Left hindlimb (tissue), 1 donor: ENCODE results near the gene VKORC1L1.
"Not testable (repeated sequence)": the region's sequence is repeated elsewhere in the genome, so short reads cannot be mapped to it uniquely, and the experiment has no call there.

ENCODE experiments used
- DNase-seq: peaks from one replicate; pipeline ENCODE4 v3.0.0-alpha.2; 2018

VKORC1L1 gene

DNA sequence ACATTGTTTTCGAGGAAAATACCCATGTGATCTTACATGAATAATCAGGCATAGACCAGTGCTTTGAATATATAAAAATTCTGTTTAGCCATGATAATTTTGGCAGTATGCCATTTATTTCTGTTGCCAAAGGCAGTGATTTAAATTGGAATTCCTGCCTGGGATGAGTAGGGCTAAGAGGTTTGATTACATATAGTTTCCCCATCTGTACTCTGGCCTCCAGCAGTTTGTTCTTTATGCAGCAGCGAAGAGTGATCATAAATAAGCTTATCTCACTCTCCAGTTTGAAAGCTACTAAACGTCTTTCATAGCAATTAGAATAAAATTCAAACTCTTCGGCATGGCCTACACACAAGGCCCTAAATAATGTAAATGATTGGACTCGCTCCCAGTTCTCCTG is 72.9 kb downstream of the VKORC1L1 start:
- not testable (repeated sequence) for DNase-seq

DNA sequence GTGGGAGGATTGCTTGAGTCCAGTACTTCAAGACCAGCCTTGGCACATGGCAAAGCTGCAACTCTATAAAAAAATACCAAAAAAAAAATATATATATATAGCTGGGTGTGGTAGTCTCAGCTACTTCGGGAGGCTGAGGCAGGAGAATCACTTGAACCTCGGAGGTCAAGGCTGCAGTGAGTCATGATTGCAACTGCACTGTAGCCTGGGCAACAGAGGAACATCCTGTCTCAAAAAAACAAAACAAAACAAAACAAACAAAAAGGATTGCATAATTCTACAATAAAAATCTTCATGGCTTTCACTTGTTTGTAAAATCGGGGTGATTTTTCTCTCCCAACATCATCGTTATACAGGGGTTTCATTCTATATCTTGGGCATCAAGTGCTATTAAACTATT is 74.0 kb downstream of the VKORC1L1 start:
- DNase-seq = no peak

DNA sequence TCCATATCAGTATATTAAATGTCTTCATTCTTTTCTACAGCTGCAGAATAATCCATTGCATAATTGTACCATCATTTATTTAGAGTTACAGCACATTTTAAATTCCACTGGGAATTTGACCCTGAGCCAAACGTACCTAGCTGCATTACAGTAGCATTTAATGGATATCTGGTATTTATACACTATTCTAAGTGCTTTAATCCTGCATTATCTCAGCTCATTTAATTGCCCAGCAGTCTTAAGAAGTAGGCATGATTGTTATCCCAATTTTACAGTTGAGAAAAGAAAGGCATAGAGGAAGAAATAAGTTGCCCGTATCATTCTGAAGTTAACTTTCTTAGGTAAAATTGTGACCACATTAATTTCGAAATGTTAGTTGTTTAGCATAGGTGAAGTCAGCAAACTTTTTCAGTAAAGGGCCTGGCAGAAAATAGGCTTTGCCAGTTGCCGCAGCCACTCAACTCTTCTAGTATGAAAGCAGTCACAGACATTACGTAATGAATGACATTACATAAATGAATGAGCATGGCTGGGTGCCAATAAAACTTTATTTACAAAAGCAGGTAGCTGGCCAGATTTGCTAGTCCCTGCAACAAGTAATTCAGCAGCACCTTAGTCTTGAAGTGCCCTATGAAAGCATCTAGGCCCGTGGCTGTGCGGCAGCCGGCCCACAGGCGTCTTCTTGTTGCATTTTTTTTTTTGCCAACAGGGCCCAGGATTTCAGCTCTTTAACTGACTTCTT is 79.1 kb downstream of the VKORC1L1 start:
- no peak for DNase-seq

DNA sequence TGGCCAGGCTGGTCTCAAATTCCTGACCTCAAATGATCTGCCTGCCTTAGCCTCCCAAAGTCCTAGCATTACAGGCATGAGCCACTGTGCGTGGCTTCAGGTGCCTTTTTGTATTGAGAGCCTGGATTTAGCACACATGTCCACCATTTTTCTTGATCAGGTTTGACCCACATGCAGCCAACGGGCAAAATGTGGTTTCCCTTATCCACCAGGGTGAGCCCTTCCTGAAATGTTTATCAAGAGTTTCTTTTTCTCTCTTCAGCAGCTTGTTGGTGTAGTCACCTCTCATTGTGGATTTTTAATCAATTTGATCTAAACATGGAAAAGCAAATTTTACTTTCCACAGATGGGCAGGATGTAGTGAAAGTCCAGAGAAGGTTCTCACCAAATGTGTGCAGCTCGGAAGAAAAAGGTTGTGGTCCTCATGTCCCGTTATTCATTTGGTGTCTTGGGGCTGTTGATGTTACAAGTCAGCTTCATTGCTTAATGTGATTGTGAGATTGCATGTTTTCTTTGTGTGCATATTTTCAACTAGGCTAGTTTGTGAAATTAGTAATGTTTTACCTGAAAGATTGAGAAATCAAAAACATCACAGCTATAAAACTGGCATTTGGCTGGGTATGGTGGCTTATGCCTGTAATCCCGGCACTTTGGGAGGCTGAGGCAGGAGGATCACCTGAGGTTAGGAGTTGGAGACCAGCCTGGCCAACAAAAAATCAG is 80.3 kb downstream of the VKORC1L1 start:
- DNase-seq = no peak

DNA sequence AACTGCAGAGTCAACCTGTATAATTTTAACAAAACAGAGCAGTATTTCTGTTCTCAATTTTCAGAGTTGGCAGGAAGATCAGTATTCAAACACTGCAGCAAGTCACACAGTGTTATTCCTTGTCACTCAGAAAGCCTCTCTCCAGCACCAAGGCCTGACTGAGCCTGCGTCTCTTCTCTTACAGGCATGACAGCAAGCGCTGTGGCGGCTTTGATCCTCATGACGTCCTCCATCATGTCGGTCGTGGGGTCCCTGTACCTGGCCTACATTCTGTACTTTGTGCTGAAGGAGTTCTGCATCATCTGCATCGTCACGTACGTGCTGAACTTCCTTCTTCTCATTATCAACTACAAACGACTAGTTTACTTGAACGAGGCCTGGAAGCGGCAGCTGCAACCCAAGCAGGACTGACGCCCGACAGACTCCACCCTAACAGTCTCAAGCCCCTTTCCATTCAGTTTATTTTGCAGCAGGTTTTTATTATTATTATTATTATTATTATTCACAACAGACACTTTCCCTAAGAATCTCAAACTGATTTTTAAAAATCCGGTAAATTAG is 81.1 kb downstream of the VKORC1L1 start:
- no peak for DNase-seq

DNA sequence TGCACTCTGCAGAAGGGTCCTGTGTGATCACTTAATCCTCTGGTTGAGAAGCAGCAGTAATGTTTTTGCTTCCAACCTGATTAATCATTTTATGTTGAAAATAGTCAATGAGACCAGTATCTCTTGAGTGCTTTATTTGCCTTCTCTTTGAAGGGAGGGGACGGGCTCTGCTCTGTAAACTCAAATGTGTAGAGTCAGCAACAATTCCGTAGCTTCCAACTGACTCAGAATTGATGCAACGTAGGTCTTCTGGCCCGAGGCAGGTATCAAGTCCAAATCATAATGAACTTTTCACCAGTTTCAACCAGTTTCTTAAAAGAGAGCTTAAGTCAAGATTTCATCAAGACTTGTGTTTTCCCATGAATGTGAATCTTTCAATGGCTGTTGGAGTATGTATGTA is 82.8 kb downstream of the VKORC1L1 start:
- no peak for DNase-seq

DNA sequence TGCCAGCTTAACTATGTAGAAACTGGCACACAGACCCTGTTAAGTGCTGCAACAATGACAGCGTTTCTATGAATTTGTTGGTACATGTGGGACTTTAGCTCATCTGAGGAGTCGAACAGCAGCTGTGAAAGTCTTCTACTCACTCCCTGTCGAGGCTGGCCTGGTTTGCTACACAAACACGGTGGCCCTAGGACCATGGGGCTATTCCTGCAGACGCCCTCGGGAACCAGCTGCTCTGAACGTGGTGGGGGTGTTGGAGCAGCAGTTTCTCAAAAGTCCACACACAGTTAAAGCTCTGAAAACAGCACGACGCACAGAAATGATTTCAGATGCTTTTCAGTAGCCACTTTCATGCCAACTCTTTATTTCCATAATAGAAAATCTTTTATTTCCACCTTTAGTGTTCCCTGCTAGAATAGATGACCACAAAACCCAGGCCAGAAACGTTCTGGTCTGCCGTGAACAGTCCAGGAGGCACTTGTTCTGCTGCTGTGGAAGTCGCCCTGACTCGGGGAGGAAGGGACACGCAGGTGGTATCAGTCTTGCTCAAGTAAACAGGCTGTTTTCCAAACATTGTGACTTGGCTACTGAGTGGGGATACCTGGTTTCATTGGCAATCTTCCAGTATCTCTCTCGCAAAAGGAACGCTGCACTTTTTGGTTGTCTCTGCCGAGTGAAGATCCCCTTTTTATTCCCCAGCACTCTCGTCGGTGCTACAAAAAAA is 87.6 kb downstream of the VKORC1L1 start:
- DNase-seq = no peak

DNA sequence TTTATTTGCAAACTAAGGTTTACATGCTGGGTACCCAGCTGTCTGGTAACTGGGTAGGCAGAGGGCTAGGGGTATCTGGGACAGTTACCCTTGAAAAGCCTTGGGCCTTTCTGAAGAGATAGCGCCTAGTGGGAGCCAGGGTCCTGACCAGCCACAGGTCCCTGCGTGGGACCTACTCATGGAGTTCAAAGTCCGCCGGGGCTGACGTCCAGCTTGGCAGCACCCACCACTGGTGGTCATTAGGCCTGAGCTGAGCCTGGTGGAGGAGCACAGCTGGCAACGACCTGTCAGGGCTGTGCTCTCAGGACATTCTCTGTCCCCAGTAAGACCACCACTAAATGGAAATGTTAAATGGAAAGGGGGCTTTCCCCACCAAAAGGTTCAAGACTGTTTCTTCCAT is 89.2 kb downstream of the VKORC1L1 start:
- no peak for DNase-seq

DNA sequence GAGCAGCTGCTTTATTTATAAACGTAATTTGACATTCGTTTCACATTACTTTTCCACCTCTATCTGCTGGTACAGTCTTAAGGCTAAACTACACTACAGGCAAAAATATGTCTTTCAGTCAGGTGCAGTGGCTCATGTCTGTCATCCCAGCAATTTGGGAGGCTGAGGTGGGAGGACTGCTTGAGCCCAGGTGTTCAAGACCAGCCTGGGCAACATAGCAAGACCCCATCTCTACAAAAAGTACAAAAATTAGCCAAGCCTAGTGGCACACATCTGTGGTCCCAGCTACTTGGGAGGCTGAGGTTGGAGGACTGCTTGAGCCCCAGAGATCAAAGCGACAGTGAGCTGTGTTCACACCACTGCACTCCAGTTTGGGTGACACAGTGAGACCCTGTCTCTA is 91.8 kb downstream of the VKORC1L1 start:
- not testable (repeated sequence) for DNase-seq

DNA sequence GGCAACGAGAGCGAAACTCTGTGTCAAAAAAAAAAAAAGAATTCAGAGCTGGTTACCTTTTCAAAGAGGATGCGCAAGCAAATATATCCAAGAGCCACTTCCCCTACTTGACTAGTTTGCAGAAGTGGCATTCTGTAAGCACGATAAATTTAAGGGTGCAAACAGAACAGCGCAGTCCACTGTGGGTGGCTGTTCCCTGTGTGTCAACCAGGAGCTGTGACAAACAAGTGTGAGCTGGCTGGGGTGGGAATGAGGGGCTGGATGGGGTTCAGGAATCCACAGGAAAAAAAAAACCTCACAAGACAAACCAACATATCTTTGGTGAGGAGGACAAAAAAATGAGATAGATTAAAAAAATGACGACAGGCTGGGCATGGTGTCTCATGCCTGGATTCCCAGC is 93.3 kb downstream of the VKORC1L1 start:
- DNase-seq = no peak

DNA sequence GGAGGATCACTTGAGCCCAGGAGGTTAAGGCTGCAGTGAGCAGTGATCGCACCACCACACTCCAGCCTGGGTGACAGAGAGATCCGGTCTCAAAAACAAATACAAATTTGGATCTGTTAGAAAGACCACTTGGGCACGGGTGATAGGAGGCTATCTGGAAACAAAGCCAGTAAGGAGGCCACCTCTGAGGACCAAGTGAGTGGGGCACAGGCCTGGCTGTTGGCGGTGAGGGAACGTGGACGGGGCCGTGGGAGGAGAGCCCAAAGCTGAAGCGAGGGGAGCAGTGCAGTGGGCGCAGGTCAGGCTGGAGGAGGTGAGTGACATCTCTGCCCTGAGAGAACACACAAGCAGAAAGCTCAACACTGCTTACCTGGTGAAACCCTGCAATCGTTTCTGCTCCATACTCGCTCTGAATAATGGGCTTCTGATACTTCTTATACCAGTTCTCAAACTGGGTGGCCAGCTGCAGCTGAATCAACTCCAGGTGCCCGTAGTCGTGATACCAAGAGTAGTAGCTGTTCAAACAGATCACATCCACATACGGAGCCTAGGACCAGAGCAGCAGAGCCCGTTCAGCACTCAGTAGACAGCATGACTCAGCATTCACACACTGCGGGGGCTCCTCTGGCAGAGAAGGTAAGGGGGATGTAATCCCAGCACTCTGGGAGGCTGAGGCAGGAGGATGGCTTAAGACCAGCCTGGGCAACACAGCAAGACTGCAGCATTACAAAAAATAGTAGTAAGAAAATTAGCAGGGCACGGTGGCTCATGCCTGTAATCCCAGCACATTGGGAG is 94.7 kb downstream of the VKORC1L1 start:
- DNase-seq = no peak

DNA sequence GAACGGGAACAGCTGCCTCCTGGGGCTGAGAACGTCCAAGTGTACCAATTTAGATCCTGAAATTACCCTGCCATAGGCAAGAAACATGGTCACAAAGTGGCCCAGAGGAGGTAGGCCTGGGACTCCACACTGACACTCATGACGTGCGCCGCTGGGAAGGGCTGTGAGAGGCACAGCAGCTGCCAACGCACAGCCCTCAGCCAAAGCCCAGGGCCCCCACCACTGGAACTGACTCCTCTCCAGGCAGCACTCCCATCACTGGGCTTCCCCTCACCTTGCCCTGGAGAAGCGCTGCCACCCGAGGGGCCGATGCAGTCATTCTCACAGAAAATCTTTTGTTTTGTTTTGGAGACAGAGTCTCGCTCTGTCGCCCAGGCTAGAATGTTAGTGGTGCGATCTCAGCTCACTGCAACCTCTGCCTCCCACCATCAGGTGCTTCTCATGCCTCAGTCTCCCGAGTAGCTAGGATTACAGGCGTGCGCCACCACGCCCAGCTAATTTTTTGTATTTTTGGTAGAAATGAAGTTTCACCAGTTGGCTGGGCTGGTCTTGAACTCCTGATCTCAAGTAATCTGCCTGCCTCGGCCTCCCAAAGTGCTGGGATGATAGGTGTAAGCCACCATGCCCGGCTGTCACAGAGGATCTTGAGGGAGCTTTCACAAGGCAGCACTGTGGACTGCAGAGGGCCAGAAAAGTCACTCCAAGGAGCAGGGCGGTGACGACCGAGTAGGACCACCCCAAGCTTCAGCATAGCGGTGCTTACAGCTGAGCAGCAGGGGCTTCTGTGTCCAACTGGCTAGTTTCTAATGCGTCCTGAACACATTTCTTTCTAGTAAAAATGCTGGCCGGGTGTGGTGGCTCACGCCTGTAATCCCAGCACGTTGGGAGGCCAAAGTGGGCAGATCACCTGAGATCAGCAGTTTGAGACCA is 95.6 kb downstream of the VKORC1L1 start:
- DNase-seq = no peak

DNA sequence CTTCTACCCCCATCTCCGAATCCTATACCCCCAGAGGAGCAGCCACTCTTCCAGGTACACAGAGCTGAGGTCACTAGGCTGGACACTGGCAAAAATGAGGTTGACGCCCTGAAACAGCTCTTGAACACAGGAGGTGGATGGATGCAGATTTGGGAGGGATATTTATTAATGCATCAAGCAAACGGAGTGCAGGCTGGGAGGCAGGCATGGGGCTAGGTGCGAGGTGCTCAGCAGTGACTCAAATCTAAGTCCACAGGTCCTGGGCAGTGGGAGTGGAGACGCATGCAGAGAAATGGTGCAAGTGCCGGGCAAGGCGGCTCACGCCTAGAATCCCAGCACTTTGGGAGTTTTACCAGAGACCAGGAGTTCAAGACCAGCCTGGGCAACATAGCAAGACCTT is 98.1 kb downstream of the VKORC1L1 start:
- DNase-seq = no peak

DNA sequence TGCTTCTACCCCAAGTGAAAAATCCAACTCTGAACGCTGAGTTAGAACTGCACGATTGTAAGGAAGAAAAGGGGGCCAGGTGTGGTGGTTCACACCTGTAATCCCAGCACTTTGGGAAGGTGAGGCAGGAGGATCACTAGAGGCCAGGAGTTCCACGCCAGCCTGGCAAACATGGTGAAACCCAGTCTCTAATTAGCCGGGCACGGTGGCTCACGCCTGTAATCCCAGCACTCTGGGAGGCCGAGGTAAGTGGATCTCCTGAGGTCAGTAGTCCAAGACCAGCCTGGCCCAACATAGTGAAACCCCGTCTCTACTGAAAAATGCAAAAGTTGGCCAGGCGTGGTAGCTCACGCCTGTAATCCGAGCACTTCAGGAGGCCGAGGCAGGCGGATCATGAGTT is 100.1 kb downstream of the VKORC1L1 start:
- no peak for DNase-seq

DNA sequence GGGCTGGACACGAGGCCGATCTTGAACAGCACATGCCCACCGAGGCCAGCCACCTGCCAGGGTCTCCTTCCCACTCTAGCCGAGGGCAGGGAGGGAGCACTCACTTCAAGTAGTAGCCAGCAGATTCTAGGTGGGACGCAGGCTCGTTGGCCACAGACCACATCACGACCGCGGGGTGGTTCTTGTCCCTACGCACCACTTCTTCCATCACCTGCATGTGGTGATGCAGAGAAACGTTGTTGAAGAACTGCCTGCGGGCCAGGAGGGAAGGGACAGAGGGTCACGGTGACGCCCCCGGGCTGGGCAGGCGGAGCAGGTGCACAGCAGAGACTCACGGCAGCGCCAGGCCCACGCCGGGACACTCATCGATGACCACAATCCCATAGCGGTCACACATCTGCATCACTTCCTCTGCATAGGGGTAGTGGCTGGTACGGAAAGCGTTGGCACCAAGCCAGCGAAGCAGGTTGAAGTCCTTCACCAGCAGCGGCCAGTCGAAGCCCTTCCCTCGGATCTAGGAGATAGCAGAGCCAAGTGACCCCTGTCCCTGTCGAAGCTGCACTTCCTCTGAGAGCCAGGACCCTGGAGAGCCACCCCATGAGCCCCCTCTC is 101.4 kb downstream of the VKORC1L1 start:
- no peak for DNase-seq

DNA sequence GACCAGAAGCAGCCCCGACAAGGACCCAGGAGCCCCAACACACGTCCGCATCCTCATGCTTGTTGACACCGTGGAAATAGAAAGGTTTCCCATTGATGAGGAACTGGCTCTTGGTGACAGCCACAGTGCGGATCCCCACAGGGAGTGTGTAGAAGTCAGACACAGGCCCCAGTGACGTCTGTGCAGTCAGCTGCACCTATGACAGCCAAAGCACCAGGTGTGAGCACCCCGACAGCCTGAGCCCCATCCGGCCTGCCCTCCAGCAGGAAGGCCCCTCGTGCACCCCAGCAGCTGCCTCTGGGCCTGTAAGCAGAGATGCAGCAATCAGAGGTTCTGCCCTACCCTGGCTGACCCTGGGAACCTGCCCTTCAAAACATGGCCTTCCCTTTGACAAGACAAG is 102.0 kb downstream of the VKORC1L1 start:
- no peak for DNase-seq

DNA sequence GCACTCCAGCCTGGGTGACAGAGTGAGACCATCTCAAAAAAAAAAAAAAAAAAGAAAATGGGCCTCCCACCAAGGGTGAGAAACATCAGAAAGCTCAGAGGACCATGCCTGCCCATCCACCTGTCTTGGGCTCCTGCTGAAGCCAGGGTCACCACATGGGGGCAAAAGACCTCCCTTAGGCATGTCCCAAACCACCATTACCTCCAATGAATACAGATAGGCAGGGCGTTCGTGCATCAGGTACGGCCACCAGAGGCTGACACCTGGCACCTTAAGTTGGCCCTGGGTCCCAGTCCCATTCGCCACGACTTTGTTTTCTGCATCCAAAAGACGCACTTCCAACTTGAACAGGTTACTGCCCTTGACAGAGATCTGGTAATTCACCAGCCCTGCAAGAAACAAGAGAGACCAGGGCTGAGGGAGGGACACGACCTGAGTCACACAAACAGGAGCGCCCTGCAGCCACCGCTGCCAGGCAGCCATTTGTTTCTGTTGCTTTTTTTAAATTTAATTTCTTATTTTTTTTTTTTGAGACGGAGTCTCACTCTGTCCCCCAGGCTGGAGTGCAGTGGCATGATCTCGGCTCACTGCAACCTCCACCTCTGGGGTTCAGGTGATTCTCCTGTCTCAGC is 103.1 kb downstream of the VKORC1L1 start:
- no peak for DNase-seq

DNA sequence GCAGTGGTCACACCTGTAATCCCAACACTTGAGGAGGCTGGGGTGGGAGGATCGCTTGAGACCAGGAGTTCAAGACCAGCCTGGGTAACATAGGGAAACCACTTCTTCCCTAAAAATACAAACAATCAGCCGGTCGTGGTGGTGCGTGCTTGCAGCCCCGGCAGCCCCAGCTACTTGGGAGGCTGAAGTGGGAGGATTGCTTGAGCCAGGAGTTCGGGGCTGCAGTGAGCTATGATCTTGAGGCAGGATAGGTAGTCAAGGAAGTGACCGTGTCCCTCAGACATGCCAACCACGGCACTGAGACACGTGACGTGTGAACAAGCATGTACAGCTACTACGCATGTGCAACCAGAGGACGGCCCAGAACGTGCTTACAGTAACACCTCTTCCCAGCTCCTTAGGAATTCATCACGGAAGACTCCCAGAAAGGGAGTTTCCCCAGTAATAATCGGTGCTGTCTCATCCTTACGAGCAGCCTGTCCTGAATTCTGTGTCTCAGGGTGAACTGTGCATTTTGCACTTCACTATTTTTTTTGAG is 103.9 kb downstream of the VKORC1L1 start:
- no peak for DNase-seq

DNA sequence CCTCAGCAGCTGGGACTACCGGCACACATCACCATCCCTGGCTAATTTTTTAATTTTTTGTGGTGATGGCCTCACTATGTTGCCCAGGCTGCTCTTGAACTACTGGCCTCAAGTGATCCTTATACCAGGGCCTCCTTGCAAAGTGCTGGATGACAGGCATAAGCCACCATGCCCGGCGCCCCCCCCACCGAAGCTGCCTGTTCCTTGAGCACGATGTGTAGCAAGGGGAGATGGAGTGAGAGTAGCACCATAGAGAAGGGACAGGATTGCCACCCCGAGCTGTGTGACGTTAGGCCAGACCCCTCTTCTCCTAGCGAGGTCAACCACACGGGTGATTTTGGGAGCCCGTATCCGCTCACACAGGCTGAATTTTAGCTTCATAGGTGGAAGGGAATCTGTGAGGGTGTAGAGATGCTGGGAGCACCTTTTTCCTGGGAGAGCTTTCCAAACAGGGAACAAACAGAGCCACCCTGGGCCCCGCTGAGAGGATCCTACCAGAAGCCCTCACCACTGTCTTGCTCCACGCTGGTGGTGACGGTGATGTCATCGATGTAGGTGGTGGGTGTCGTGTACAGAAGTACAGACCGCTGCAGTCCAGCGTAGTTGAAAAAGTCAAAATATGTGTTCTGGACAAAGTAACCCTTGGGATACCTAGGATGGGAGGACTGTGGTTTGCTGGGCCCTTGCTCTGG is 106.2 kb downstream of the VKORC1L1 start:
- no peak for DNase-seq
